ENCODE measurements around the gene PDE4D. TPM values are rescaled to one million over a fixed set of nuclear protein-coding genes. Genes with fewer than 3 reads are reported as not detected.

PDE4D gene
- total RNA-seq, 1 experiment from 2014 or later, result 1.0 TPM

GRCh38 chr5:59234236-59234635, 659.3 kb downstream of the PDE4D start:
- no peak for DNase-seq (ENCODE audit: low read depth)

- no peak for DNase-seq (ENCODE audit: low read depth)
These were observed 662.1 kb downstream of the PDE4D start for GRCh38 chr5:59231221-59231931.

GRCh38 chr5:59222687-59223511, 670.6 kb downstream of the PDE4D start:
- no peak for DNase-seq (ENCODE audit: low read depth)

- no peak for DNase-seq (ENCODE audit: low read depth)
These were observed 671.8 kb downstream of the PDE4D start for GRCh38 chr5:59221769-59222168.

- no peak for DNase-seq (ENCODE audit: low read depth)
These were observed 675.0 kb downstream of the PDE4D start for GRCh38 chr5:59218424-59219045.

GRCh38 chr5:59216841-59217240, 676.7 kb downstream of the PDE4D start:
- no peak for DNase-seq (ENCODE audit: low read depth)

GRCh38 chr5:59212596-59212995, 680.9 kb downstream of the PDE4D start:
- DNase-seq (ENCODE audit: low read depth), result no peak

GRCh38 chr5:59209758-59210359, 683.7 kb downstream of the PDE4D start:
- DNase-seq (ENCODE audit: low read depth), result no peak

GRCh38 chr5:59208474-59208873, 685.1 kb downstream of the PDE4D start:
- DNase-seq (ENCODE audit: low read depth), result no peak

GRCh38 chr5:59207401-59207800, 686.1 kb downstream of the PDE4D start:
- no peak for DNase-seq (ENCODE audit: low read depth)

- peak; percentile 45 for DNase-seq (ENCODE audit: low read depth)
These were observed 687.4 kb downstream of the PDE4D start for GRCh38 chr5:59206132-59206581.

- DNase-seq (ENCODE audit: low read depth), result no peak
These were observed 689.2 kb downstream of the PDE4D start for GRCh38 chr5:59204114-59204897.

- no peak for DNase-seq (ENCODE audit: low read depth)
These were observed 693.7 kb downstream of the PDE4D start for GRCh38 chr5:59199868-59200267.

- no peak for DNase-seq (ENCODE audit: low read depth)
These were observed 694.7 kb downstream of the PDE4D start for GRCh38 chr5:59198832-59199231.

- DNase-seq (ENCODE audit: low read depth), result no peak
These were observed 695.2 kb downstream of the PDE4D start for GRCh38 chr5:59198365-59198764.

- DNase-seq (ENCODE audit: low read depth), result no peak
These were observed 695.6 kb downstream of the PDE4D start for GRCh38 chr5:59197911-59198310.

- DNase-seq (ENCODE audit: low read depth), result peak; percentile 98
These were observed 699.8 kb downstream of the PDE4D start for GRCh38 chr5:59193616-59194319.

GRCh38 chr5:59190746-59191145, 702.8 kb downstream of the PDE4D start:
- no peak for DNase-seq (ENCODE audit: low read depth)

GRCh38 chr5:59189472-59190244, 703.9 kb downstream of the PDE4D start:
- no peak for DNase-seq (ENCODE audit: low read depth)

All from HT1080 (cell line).